GM12873 (cell line): ENCODE results near the gene PARP14.

Source experiments
- CTCF ChIP-seq: IDR thresholded peaks from 2 replicates; pipeline ENCODE4 v1.5.1; 2012; ENCODE audit warnings: low read depth, mild to moderate bottlenecking, moderate library complexity, low read length, control low read depth; ENCODE audit not compliant: insufficient read depth; ENCODE audit errors: missing control alignments

Gene PARP14

GRCh38 chr3:122674339-122674738 is 6.3 kb upstream of the PARP14 start:
- no peak for TF ChIP-seq CTCF

- no peak for TF ChIP-seq CTCF
Measured at GRCh38 chr3:122676759-122677158, 3.9 kb upstream of the PARP14 start.

- TF ChIP-seq CTCF = no peak
Measured at GRCh38 chr3:122677216-122677615, 3.4 kb upstream of the PARP14 start.

- no peak for TF ChIP-seq CTCF
Measured at GRCh38 chr3:122678506-122678905, 2.1 kb upstream of the PARP14 start.

GRCh38 chr3:122679085-122679881 is 1.4 kb upstream of the PARP14 start:
- peak; percentile 84 for TF ChIP-seq CTCF

- no peak for TF ChIP-seq CTCF
Measured at GRCh38 chr3:122679882-122680474, 661 bp upstream of the PARP14 start.

GRCh38 chr3:122681284-122681973 is 790 bp downstream of the PARP14 start:
- no peak for TF ChIP-seq CTCF
